Activated CD8-positive, alpha-beta memory T cell treated with anti-CD3 and anti-CD28 coated beads for 24 hours (primary cell): Measurements from ENCODE around the gene RSL24D1.
A peak's percentile ranks its signal among the peaks of the same experiment; 100 is the strongest.
"Not testable (repeated sequence)": the region's sequence is repeated elsewhere in the genome, so short reads cannot be mapped to it uniquely, and the experiment has no call there.

Experiments used
- DNase-seq: peaks from one replicate; pipeline ENCODE4 v3.0.0-alpha.2; 2020

RSL24D1 gene

GRCh38 chr15:55204464-55204863 lies 7.7 kb upstream of the RSL24D1 start:
- no peak for DNase-seq

GRCh38 chr15:55202206-55202605 lies 5.5 kb upstream of the RSL24D1 start:
- no peak for DNase-seq

GRCh38 chr15:55198706-55199105 lies 2.0 kb upstream of the RSL24D1 start:
- no peak for DNase-seq

- no peak for DNase-seq
Observed at GRCh38 chr15:55197719-55198118, 978 bp upstream of the RSL24D1 start.

- no peak for DNase-seq
Observed at GRCh38 chr15:55197362-55197705, 593 bp upstream of the RSL24D1 start.

GRCh38 chr15:55195996-55196395 lies 745 bp downstream of the RSL24D1 start:
- DNase-seq, result no peak

- DNase-seq, result no peak
Observed at GRCh38 chr15:55194256-55194655, 2.5 kb downstream of the RSL24D1 start.

GRCh38 chr15:55186331-55186730 lies 10.4 kb downstream of the RSL24D1 start:
- no peak for DNase-seq

GRCh38 chr15:55183679-55184078 lies 13.1 kb downstream of the RSL24D1 start:
- DNase-seq, result no peak

- no peak for DNase-seq
Observed at GRCh38 chr15:55179141-55179540, 17.6 kb downstream of the RSL24D1 start.

- DNase-seq, result no peak
Observed at GRCh38 chr15:55170361-55170760, 26.4 kb downstream of the RSL24D1 start.

- peak; percentile 71 for DNase-seq
Observed at GRCh38 chr15:55168350-55168974, 28.3 kb downstream of the RSL24D1 start.

- no peak for DNase-seq
Observed at GRCh38 chr15:55164284-55164683, 32.5 kb downstream of the RSL24D1 start.

GRCh38 chr15:55151631-55152030 lies 45.1 kb downstream of the RSL24D1 start:
- DNase-seq, result no peak

- DNase-seq, result not testable (repeated sequence)
Observed at GRCh38 chr15:55143132-55143531, 53.6 kb downstream of the RSL24D1 start.

GRCh38 chr15:55133972-55134371 lies 62.8 kb downstream of the RSL24D1 start:
- DNase-seq, result no peak

GRCh38 chr15:55132672-55133071 lies 64.1 kb downstream of the RSL24D1 start:
- DNase-seq, result no peak
